ENCODE measurements around the gene GANAB. TPM values are rescaled to one million over a fixed set of nuclear protein-coding genes. Genes with fewer than 3 reads are reported as not detected.
"Not testable (repeated sequence)": the region's sequence is repeated elsewhere in the genome, so short reads cannot be mapped to it uniquely, and the experiment has no call there.

Gene GANAB
- total RNA-seq, 2 donors from 2014 or later = 214 to 270 TPM

- DNase-seq = no peak
- intact Hi-C loops (cut with DNase I, micrococcal nuclease) = no loop called here
- peak; percentile 27 for ATAC-seq
These were observed 24.8 kb upstream of the GANAB start for GRCh38 chr11:62671236-62671607.

GRCh38 chr11:62669420-62670161 lies 23.2 kb upstream of the GANAB start:
- ATAC-seq (peak; percentile 32), DNase-seq (peak; percentile 49 to 75)
- intact Hi-C loops (cut with DNase I, micrococcal nuclease) = no loop called here

GRCh38 chr11:62667460-62667859 lies 21.0 kb upstream of the GANAB start:
- ATAC-seq (no peak), DNase-seq (no peak)
- intact Hi-C loops (cut with DNase I, micrococcal nuclease) = no loop called here

- no peak for ATAC-seq
- intact Hi-C loops (cut with DNase I, micrococcal nuclease) = no loop called here
These were observed 20.0 kb upstream of the GANAB start for GRCh38 chr11:62666259-62666926.

GRCh38 chr11:62665599-62666258 lies 19.3 kb upstream of the GANAB start:
- peak; percentile 54 for ATAC-seq
- DNase-seq = peak in 1 of 2 donors; percentile 69
- intact Hi-C loops (cut with DNase I, micrococcal nuclease) = no loop called here

More at GRCh38 chr11:62666259-62666926, 20.0 kb upstream of the GANAB start:
- DNase-seq = no peak

- intact Hi-C loops (cut with DNase I, micrococcal nuclease) = no loop called here
- ATAC-seq = peak; percentile 91
- peak; percentile 96 for DNase-seq
These were observed 18.7 kb upstream of the GANAB start, which contains the start of the genes C11orf98 and CSKMT for GRCh38 chr11:62665075-62665598. C11orf98 (minus strand) TSS chr11:62665210; CDS start chr11:62665169, 41 bp downstream. CSKMT (plus strand) TSS chr11:62665312; CDS start chr11:62665880, 568 bp downstream.

GRCh38 chr11:62664405-62665074 lies 18.1 kb upstream of the GANAB start:
- intact Hi-C loops (cut with DNase I, micrococcal nuclease) = no loop called here
- DNase-seq = peak in 1 of 2 donors; percentile 68
- ATAC-seq = peak; percentile 60

GRCh38 chr11:62656796-62657429 lies 10.5 kb upstream of the GANAB start:
- intact Hi-C loops (cut with DNase I, micrococcal nuclease) = no loop called here
- DNase-seq (no peak), ATAC-seq (no peak)

- ATAC-seq = no peak
- intact Hi-C loops (cut with DNase I, micrococcal nuclease) = no loop called here
These were observed 7.9 kb upstream of the GANAB start for GRCh38 chr11:62654297-62654696.

GRCh38 chr11:62652161-62653006 lies 6.0 kb upstream of the GANAB start:
- DNase-seq (no peak), ATAC-seq (no peak)
- intact Hi-C loops (cut with DNase I, micrococcal nuclease) = no loop called here

More at GRCh38 chr11:62654297-62654696, 7.9 kb upstream of the GANAB start:
- DNase-seq = no peak

GRCh38 chr11:62650283-62650682 lies 3.9 kb upstream of the GANAB start:
- intact Hi-C loops (cut with DNase I, micrococcal nuclease); ATAC-seq; DNase-seq: not testable (repeated sequence)

GRCh38 chr11:62649486-62649885 lies 3.1 kb upstream of the GANAB start:
- no peak for DNase-seq
- intact Hi-C loops (cut with DNase I, micrococcal nuclease) = no loop called here
- ATAC-seq = no peak

- DNase-seq = no peak
- intact Hi-C loops (cut with DNase I, micrococcal nuclease) = no loop called here
- ATAC-seq = no peak
These were observed 2.6 kb upstream of the GANAB start for GRCh38 chr11:62648967-62649364.

- no peak for DNase-seq
- ATAC-seq = no peak
- intact Hi-C loops (cut with DNase I, micrococcal nuclease) = no loop called here
These were observed 2.0 kb upstream of the GANAB start for GRCh38 chr11:62648185-62648966.

- intact Hi-C loops (cut with DNase I, micrococcal nuclease) = no loop called here
- DNase-seq (no peak), ATAC-seq (no peak)
These were observed 1.2 kb upstream of the GANAB start for GRCh38 chr11:62647609-62648005.

GRCh38 chr11:62646825-62647608 lies 604 bp upstream of the GANAB start:
- intact Hi-C loops (cut with DNase I, micrococcal nuclease) = no loop called here
- DNase-seq (no peak), ATAC-seq (no peak)
